ENCODE results near the gene SLC29A1.

DNA sequence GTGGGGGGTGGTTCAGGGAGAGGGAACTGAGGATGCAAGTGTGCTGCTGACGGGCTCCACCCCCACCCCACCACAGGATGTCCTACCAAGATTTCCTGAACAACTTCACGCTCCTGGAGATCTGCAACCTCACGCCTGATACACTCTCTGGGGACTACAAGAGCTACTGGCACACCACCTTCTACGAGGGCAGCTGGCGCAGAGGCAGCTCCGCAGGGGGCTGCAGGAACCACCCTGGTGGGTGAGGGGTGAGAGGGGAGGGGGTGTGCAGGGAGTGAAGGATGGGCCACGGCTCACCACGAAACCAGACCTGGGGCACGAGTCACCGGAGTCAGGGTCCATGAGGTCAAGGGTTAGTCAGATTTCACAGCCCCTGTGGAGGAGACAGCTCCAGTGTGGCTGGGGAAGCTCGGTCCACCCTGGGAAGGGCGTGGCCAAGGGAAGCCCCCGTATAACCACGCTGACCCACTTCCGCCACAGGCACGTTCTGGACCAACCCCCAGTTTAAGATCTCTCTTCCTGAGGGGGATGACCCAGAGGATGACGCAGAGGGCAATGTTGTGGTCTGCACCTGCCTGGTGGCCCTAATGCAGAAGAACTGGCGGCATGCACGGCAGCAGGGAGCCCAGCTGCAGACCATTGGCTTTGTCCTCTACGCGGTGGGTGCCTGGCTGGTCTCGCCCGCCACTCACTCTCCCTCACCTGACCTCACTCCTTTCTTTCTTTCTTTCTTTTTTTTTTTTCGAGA, 46.5 kb upstream of the SLC29A1 start:
- TF ChIP-seq, protein P1, sequence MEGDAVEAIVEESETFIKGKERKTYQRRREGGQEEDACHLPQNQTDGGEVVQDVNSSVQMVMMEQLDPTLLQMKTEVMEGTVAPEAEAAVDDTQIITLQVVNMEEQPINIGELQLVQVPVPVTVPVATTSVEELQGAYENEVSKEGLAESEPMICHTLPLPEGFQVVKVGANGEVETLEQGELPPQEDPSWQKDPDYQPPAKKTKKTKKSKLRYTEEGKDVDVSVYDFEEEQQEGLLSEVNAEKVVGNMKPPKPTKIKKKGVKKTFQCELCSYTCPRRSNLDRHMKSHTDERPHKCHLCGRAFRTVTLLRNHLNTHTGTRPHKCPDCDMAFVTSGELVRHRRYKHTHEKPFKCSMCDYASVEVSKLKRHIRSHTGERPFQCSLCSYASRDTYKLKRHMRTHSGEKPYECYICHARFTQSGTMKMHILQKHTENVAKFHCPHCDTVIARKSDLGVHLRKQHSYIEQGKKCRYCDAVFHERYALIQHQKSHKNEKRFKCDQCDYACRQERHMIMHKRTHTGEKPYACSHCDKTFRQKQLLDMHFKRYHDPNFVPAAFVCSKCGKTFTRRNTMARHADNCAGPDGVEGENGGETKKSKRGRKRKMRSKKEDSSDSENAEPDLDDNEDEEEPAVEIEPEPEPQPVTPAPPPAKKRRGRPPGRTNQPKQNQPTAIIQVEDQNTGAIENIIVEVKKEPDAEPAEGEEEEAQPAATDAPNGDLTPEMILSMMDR (IDR thresholded peaks at IDR 0.05; ENCODE audit: insufficient read depth, low read length, poor library complexity, severe bottlenecking): no peak
- TF ChIP-seq EZH2phosphoT487 (conservative IDR thresholded peaks at IDR 0.05; ENCODE audit: low read length): no peak
